ENCODE results near the gene MGAT3.
"Not testable (repeated sequence)": the region's sequence is repeated elsewhere in the genome, so short reads cannot be mapped to it uniquely, and the experiment has no call there.

The MGAT3 gene, protein sequence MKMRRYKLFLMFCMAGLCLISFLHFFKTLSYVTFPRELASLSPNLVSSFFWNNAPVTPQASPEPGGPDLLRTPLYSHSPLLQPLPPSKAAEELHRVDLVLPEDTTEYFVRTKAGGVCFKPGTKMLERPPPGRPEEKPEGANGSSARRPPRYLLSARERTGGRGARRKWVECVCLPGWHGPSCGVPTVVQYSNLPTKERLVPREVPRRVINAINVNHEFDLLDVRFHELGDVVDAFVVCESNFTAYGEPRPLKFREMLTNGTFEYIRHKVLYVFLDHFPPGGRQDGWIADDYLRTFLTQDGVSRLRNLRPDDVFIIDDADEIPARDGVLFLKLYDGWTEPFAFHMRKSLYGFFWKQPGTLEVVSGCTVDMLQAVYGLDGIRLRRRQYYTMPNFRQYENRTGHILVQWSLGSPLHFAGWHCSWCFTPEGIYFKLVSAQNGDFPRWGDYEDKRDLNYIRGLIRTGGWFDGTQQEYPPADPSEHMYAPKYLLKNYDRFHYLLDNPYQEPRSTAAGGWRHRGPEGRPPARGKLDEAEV

DNA sequence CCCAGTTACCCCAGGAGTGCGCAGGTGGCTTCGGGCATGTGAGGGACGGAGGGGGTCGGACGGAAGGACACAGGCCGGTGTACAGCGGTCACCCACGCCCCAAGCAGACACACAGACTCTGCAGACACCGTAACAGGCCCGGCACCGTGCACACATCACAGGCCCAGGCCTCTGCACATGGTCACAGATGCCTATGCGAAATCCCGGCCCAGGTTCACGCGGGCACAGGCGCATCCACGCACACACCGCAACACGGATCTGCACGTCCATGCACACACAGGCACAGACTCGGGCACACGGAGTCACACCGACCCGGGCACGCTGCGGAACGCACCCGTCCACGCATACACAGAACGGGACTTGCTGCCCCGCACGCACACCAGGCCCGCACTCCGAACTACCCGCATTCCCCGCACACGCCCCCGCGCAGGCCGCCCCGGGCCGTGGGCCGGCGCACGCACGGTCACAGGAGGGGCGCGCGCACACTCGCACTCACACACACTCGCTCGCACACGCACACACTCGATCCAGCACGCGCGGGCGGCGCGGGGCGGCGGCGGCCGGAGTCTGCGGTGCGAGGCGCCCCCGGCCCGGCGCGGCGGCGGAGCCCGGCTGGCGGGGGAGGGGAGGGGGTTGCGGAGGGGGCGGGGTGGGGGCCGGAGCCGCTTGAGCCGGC is at the start of gene MGAT3:
Gene MGAT3, plus strand, starts transcription at position 491 of the 676 bp plus-strand sequence. CDS start 30,336 bp downstream, outside the sequence.
- DNase-seq, result no peak

DNA sequence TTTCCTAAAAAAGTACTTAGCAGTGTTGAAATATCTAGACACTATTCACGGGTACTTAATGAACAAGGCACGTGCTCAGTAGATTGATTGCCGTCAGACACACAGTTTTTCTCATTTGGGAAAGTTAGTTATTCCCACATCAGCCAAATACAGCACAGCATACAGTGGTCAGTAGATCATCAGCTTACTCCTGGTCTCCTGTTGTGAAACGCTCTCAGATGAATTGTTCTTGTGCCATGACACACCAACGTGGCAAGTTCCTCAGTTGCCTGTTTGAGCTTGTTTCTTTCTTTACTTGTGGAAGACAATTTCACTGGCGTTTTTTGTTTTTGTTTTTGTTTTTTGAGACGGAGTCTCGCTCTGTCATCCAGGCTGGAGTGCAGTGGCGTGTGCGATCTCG is 48.6 kb upstream of the MGAT3 start:
- no peak for DNase-seq

- DNase-seq, result no peak
Observed at GRCh38 chr22:39408807-39409206, 48.0 kb upstream of the MGAT3 start.

DNA sequence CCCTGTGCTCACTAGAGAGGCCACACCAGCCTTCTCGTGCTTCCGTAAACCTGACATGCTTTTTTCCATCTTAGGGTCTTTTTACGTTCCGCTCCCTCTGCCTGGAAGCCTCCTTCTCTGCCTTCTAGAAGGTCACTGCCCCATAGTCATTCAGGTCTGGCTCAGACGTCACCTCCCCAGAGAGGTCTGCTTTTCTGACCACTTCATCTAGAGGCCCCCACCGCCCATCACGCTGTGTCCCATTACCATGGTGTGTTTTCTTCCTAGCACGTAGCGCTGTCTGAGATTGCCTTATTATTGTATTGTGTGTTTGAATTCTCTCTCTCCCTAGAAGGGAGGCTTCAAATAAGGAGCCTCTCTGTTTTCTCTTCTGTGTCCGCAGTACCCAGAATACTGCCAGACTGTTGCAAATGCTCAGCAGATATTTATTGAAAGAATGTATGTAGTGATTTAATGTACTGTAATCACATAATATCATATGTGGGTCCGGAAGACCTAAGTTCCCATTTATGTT is 47.2 kb upstream of the MGAT3 start:
- no peak for DNase-seq

GRCh38 chr22:39410264-39410663 is 46.5 kb upstream of the MGAT3 start:
- DNase-seq, result no peak

GRCh38 chr22:39411828-39412365 is 44.9 kb upstream of the MGAT3 start:
- not testable (repeated sequence) for DNase-seq

DNA sequence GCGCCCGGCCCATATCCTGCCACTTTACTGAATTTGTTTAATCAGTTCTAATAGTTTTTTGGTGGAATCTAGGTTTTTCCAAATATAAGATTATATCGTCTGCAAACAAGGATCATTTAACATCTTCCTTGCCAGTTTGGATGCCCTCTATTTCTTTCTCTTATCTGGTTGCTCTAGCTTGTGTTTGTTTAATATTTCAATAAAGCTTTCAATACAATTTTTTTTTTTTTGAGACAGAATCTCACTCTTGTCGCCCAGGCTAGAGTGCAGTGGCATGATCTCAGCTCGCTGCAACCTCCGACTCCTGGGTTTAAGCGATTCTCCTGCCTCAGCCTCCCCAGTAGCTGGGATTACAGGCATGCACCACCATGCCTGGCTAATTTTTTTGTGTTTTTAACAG is 43.6 kb upstream of the MGAT3 start:
- not testable (repeated sequence) for DNase-seq

DNA sequence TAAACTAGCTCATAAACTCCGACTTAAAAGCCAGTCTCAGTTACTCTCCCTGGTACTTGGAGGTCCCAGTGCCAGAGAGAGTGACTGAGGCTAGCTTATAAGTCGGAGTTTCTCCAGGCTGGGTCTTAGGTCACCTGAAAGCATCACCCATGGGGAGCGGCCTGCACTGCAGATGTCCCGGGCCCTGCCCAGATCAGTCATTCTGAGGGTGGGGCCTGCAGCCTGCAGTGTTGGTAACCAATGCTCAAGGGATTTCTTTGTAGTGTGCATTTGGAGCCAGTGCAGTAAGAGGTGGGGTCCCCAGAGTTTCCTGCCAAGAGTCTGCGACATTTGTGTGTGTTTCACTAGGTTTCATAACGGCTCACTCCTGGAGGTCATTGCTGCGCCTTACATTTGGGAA is 42.4 kb upstream of the MGAT3 start:
- no peak for DNase-seq

DNA sequence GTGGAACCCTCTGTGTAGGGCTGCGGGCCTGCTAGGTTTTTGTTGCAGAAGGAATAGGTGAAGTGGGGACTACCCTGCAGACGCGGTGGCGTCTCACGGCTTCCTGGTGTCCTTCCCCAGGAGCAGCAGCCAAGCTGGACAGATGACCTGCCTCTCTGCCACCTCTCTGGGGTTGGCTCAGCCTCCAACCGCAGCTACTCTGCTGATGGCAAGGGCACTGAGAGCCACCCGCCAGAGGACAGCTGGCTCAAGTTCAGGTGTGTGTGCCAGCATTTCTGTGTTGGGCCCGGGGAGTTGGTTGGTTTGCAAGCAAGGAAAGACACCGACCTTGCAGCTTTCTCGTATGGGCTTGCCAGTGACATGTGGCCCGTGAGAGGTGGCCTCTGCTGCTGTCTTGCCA is 41.9 kb upstream of the MGAT3 start:
- no peak for DNase-seq

- DNase-seq, result no peak
Observed at GRCh38 chr22:39415506-39415905, 41.3 kb upstream of the MGAT3 start.

DNA sequence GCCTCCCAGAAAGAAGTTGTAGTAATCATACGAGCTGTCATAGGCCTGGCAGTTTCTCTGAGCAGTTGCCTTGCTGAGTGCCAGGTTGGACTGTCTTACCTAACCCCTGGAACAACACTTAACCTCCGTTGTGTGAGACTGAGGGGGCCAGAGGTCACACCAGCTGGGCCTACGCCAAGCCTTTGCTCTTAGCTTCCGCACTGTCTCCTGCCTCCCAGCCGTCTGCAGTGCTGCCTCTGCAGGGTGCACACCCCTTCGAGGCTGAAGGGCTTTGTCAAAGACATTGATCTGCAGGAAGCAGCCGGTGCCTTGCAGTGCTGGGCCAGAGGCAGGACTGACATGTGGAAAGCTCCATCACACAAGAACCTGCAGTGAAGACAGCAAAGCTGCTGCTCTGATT is 40.5 kb upstream of the MGAT3 start:
- no peak for DNase-seq

- DNase-seq, result no peak
Observed at GRCh38 chr22:39417641-39418040, 39.2 kb upstream of the MGAT3 start.

GRCh38 chr22:39418696-39419095 is 38.1 kb upstream of the MGAT3 start:
- no peak for DNase-seq

GRCh38 chr22:39419096-39419495 is 37.7 kb upstream of the MGAT3 start:
- no peak for DNase-seq

GRCh38 chr22:39419911-39420310 is 36.9 kb upstream of the MGAT3 start:
- DNase-seq, result no peak

GRCh38 chr22:39421691-39422090 is 35.1 kb upstream of the MGAT3 start:
- no peak for DNase-seq

DNA sequence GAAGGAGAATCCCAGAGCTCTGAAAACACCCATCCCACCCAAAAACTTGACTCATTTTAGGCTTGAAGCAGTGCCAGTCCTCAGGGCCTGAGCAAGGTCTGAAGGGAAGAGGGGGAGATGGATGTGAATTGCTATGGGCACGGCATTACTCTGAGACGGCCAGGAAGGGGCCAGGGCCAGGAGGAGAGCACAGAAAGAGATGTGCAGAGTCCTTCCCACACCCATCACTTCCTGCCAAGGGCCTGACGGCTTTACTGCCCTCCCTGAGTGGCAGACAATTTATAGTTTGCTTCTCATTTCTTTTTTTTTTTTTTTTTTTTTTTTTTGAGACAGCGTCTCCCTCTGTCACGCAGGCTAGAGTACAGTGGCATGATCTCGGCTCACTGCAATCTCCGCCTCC is 34.7 kb upstream of the MGAT3 start:
- no peak for DNase-seq

DNA sequence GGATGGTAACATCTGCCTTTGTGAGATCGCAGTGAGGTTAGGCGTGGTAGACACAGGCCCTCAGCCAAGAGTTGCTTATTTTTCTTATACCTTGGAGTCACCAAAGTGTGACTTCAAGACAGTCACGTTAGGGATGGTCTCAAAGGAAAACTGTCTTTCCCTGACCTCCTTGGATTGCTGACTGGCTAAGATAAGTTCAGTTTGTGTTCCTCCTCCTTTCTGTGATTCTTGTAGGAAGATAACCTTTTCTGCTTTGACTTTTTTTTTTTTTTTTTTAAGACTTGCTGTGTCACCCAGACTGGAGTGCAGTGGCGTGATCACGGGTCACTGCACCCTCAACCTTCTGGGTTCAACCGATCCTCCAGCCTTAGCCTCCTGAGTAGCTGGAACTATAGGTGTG is 34.1 kb upstream of the MGAT3 start:
- DNase-seq, result no peak

DNA sequence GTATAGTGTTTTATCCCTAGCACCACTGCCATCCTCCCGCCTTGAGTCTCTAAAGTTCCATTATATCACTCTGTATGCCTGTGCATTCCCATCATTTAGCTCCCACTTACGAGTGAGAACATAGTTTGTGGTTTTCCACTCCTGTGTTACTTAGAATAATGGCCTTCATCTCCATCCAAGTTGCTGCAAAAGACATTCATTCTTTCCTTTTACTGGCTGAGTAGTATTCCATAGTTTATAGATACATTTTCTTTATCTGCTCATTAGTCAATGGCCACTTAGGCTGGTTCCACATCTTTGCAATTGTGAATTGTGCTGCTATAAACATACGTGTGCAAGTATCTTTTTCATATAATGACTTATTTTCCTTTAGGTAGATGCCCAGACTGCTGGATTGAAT is 32.8 kb upstream of the MGAT3 start:
- no peak for DNase-seq

DNA sequence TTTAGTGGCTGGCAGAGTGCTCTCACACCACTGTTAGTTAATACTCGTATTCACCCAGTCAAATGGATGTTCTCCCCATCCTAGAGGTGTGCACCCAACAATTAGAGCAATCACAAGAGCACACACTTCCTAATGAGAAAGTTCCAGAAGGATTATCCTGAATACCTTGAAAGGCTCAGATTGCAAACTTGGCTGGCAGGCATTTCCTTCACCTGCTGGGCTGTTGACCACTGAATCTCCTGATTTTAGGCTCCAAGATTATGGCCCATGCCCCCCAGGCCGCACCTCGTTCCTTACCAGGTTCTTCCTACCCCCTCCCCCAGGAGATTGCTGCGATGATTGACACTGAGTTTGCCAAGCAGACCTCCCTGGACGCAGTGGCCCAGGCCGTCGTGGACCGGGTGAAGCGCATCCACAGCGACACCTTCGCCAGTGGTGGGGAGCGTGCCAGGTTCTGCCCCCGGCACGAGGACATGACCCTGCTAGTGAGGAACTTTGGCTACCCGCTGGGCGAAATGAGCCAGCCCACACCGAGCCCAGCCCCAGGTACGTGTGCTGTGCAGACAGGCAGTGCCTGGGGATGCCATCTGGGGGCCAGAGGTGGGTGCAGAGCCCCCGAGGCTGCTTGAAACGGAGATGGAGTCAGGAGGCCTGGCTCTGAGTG is 30.3 kb upstream of the MGAT3 start:
- DNase-seq, result no peak

DNA sequence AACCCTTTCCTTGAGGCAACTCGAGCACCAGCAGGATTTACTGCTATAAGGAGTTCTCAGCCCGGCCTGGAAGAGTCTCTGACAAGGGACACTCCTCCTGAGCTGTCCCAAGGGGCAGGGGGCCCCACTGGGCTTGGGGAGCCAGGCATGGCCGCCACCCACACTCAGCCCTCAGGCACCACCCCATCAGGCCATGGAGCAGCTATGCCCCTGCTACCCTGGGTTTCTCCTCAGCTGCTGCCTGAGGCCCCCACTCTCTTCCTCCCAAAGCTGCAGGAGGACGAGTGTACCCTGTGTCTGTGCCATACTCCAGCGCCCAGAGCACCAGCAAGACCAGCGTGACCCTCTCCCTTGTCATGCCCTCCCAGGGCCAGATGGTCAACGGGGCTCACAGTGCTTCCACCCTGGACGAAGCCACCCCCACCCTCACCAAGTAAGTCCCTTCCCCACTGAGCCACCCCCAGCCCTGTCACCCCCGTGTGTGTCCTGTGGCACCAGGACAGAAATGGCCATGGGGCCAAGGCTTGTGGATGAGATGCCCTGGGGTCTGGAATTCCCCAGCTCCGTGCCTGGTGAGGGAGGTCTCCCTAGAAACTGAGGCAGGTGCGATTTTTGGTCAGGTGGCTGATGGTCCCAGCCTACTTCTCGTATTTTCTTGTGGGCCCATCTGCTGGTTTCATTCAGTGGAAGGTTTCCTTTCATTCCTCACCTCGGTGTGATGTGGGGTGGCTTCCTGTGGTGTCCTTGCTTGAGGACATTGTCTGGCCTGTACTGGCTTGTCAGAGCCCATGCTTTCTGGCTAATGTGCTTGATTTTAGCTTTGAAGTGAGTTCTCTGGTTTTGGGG is 28.8 kb upstream of the MGAT3 start:
- no peak for DNase-seq

GRCh38 chr22:39428597-39429071 is 28.2 kb upstream of the MGAT3 start:
- DNase-seq, result no peak

All from CD4-positive, alpha-beta T cell treated with Interleukin-4 for 1 hour (primary cell).